Measurements from ENCODE around the gene VBP1. TPM values are rescaled to one million over a fixed set of nuclear protein-coding genes. Genes with fewer than 3 reads are reported as not detected.

The VBP1 gene
- total RNA-seq, 1 donor from 2014 or later: 69.0 TPM

DNA sequence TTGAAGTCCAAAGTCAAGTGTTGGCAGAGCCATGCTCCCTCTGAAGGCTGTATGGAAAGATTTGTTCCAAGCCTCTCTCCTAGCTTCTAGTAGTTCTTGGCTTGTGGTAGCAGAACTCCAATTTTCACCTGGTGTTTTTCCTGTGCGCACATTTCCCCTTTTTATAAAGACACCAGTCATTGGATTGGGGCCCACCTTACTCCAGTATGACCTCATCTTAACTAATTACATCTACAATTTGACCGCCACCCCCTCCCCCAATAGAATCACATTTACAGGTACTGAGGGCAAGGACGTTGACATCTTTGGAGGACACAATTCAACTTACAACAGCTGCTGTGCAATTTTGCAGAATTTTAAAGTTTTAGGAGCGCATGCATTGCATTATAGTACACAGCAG lies 31.2 kb downstream of the VBP1 start:
- no peak for FAIRE-seq
- DNase-seq (ENCODE audit: low read depth): no peak
- no peak for TF ChIP-seq CTCF (IDR thresholded peaks at IDR 0.05; ENCODE audit: insufficient read depth, low read length, severe bottlenecking)
- no peak overlapping the region for H3K4me3 ChIP-seq (ENCODE audit: low read depth, low read length)
- H3K27me3 ChIP-seq (ENCODE audit: control insufficient read depth, insufficient read depth, low read length): no peaks in the 10 kb centered on the region
- no peaks in the 10 kb centered on the region for H3K36me3 ChIP-seq (ENCODE audit: control insufficient read depth, insufficient read depth, low read length)

GRCh38 chrX:155251391-155251790 lies 35.1 kb downstream of the VBP1 start:
- no peak for DNase-seq (ENCODE audit: low read depth)
- H3K36me3 ChIP-seq (ENCODE audit: control insufficient read depth, insufficient read depth, low read length): no peaks in the 10 kb centered on the region
- no peak for TF ChIP-seq CTCF (IDR thresholded peaks at IDR 0.05; ENCODE audit: insufficient read depth, low read length, severe bottlenecking)
- FAIRE-seq: no peak
- H3K4me3 ChIP-seq (ENCODE audit: low read depth, low read length): no peak overlapping the region
- no peaks in the 10 kb centered on the region for H3K27me3 ChIP-seq (ENCODE audit: control insufficient read depth, insufficient read depth, low read length)

DNA sequence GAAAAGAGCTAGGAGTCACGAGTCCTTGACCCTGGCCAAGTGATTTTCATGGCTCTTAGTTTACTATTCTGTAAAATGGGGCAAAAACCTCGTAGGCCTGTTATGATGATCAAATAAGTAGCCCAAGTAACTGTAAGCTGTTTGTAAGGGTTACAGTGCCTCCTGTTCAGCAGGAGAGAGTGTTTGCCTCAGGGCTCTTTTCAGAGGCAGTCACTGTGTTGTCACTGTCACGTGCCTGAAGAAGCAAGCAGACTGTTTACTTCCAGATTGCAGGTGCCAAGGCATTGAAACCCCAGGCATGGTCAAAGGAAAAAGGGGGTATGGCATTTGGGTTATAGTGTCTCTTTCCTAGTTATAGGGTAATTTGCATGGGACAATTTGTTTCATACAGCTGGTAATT lies 43.5 kb downstream of the VBP1 start:
- Histone ChIP-seq H3K27me3 (ENCODE audit: control insufficient read depth, insufficient read depth, low read length) (no peaks in the 10 kb centered on the region), H3K4me3 (ENCODE audit: low read depth, low read length) (no peak overlapping the region), H3K36me3 (ENCODE audit: control insufficient read depth, insufficient read depth, low read length) (no peaks in the 10 kb centered on the region)
- no peak for TF ChIP-seq CTCF (IDR thresholded peaks at IDR 0.05; ENCODE audit: insufficient read depth, low read length, severe bottlenecking)
- DNase-seq (ENCODE audit: low read depth): no peak
- FAIRE-seq: no peak

DNA sequence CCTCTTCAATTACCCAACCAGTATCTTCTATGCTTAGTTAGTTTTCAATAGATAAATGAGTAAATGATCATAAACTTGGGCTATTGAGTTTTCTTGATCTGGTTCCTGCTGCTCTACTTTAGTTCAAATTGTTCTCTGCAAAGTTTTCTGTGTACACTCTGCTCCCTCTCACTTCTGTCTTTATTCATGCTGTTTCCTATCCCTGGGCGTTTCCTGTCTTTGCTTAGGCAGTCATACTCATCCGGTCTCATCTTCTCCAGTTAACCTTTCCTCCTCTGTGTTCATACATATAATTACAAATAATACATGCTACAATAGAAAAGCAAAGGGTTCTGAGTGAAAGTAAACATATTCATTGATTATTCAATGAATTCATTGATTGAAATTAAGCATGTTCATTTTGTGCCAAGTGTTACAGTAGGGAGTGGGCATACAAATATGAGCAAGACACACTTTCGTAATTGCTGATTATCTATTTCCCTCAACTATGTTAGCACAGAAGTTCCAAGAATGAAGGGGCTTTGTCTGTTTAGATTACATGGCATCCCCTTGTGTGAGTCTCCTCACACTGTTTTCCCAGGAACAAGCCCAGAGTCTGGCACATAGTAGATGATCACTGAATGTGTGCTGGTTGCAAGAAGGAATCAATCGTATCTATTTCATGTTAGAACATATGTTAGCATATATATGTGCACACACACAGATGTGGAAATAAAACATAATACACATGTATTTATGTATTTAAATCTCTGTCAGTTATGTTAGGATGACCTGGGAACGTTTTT lies 46.9 kb downstream of the VBP1 start:
- Histone ChIP-seq H3K4me3 (ENCODE audit: low read depth, low read length) (no peak overlapping the region), H3K36me3 (ENCODE audit: control insufficient read depth, insufficient read depth, low read length) (no peaks in the 10 kb centered on the region), H3K27me3 (ENCODE audit: control insufficient read depth, insufficient read depth, low read length) (no peaks in the 10 kb centered on the region)
- FAIRE-seq (no peak), DNase-seq (ENCODE audit: low read depth) (no peak)
- TF ChIP-seq CTCF (IDR thresholded peaks at IDR 0.05; ENCODE audit: insufficient read depth, low read length, severe bottlenecking): no peak

DNA sequence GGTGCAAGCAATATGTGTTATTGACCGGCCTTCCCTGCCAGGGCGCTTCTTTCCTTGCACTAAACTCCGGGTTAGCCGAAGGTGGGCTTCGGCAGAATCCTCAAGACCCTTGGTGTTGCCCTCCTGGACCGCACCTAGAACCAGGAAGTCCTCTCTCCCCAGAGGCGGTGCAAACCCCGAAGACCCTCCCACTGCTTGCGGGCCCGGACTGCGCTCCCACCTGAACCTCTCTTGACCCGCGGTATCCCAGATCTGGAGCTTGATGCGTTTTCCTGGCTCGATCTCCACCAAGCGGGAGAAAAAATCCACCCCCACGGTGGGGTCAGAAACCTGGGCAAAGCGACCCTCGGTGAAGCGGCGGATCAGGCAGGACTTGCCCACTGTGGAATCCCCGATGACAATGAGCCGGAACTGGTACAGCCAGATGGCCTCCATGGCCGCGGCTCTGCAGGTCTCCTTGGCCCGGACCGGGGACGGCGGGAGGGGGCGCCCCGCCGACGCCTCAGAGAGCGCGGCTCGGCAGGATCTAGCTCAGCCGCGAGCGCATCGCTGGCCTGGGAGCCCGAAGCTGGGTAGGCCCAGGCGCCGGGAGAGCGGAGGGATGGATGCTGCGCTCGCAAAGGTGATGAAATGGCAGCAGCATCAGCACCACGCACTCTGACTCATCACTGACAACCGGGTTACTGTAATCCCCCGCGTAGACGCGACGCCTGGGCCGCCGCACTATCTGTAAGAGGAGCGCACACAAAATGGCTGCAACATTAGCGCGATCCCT lies 47.8 kb downstream of the VBP1 start, which contains the start of gene RAB39B:
TSS of gene RAB39B (minus strand) at position 638 of the 775 bp plus-strand sequence. CDS start at position 435, 203 bp downstream.
- Histone ChIP-seq H3K4me3 (ENCODE audit: low read depth, low read length) (no peak within 1 kb of the TSS), H3K36me3 (ENCODE audit: control insufficient read depth, insufficient read depth, low read length) (no peaks in the 10 kb centered on the region), H3K27me3 (ENCODE audit: control insufficient read depth, insufficient read depth, low read length) (no peaks in the 10 kb centered on the region)
- TF ChIP-seq CTCF (IDR thresholded peaks at IDR 0.05; ENCODE audit: insufficient read depth, low read length, severe bottlenecking): no peak
- no peak for FAIRE-seq
- DNase-seq (ENCODE audit: low read depth): peak; percentile 50

Measured in bronchial epithelial cell (primary cell).